Measurements from ENCODE around the gene CACNA2D3.

Gene CACNA2D3

DNA sequence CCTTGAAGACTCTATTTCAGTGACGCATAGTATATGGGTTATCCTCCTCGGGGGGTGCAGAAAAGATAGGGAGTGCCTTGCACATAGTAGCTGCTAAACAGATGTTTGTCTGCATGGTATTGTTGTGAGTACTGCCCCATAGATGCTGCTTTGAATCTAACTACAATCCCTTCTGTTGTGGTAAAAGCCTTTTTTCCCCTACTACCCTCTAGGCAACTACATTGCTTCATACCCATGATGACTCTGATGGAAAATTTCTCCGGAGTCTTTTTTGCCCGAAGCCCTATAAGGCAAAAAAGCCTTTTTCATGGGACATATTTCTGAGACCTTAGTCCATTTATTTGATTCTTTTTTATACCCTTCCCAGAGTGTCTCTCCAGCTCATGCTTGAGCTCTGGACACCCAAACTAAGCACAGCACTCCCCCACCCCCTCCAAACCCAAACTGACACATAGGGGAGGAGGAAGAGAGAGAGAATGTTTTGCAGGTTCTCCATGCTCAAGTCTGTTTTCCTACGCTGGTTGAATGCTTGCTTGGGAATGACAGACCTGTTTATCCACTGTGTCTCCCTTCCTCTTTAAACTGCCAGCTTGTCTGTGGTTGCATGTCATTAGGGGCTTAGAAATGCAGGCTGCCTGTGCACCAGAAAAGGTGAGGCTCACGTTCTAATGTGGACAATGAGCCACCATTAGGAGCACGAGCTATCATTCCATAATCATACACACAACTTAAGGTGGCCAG is 752.6 kb downstream of the CACNA2D3 start:
- TF ChIP-seq ZNF384 (IDR thresholded peaks at IDR 0.05) (no peak), SUZ12 (IDR thresholded peaks at IDR 0.05) (no peak), HDGF (IDR thresholded peaks at IDR 0.05; ENCODE audit: borderline replicate concordance) (no peak), TARDBP (IDR thresholded peaks at IDR 0.05) (no peak), BHLHE40 (IDR thresholded peaks at IDR 0.05; ENCODE audit: borderline replicate concordance) (no peak), FOXM1 (IDR thresholded peaks at IDR 0.05; ENCODE audit: borderline replicate concordance) (no peak), FOXA1 (IDR thresholded peaks at IDR 0.05) (no peak), CTBP1 (IDR thresholded peaks at IDR 0.05; ENCODE audit: borderline replicate concordance) (no peak), ARNT (IDR thresholded peaks at IDR 0.05) (no peak), LEF1 (IDR thresholded peaks at IDR 0.05; ENCODE audit: borderline replicate concordance) (no peak)
- TF ChIP-seq, protein P1, sequence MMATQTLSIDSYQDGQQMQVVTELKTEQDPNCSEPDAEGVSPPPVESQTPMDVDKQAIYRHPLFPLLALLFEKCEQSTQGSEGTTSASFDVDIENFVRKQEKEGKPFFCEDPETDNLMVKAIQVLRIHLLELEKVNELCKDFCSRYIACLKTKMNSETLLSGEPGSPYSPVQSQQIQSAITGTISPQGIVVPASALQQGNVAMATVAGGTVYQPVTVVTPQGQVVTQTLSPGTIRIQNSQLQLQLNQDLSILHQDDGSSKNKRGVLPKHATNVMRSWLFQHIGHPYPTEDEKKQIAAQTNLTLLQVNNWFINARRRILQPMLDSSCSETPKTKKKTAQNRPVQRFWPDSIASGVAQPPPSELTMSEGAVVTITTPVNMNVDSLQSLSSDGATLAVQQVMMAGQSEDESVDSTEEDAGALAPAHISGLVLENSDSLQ (IDR thresholded peaks at IDR 0.05): no peak
- DNase-seq (ENCODE audit: extremely low spot score): no peak
- ChIA-PET CTCF (no interaction called here), POLR2A (no interaction called here)

DNA sequence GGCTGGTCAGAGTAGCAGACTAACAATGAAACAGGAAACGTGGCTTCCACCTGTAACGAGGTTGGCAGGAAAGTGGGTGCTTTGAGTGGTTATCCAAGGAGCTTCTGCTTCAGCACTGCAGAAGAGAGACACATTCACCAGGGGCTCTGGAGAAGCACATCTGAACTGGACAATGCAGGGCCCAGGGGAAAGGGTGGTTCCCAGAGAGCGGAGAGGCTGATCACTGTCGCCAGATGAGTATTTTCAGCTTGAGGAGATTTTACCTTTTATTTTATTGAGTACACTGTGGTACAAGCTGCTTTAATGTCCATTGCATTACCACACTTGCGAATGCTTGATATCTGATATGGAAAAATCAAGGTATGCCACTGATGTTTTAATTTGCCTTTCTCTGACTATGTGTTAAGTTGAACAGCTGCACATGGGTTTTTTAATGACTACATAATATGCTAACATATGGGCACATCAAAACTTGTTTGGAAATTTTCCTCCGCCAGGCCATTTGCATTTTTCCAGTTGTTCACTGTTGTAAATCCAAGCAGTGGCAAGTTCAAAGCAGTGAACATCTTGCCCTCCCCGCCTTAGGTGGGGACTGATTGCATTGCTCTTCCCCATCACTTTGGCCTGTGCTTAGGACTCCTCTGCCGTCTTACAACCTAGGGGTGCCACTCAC is 753.4 kb downstream of the CACNA2D3 start:
- TF ChIP-seq CTBP1 (IDR thresholded peaks at IDR 0.05; ENCODE audit: borderline replicate concordance) (no peak), HDGF (IDR thresholded peaks at IDR 0.05; ENCODE audit: borderline replicate concordance) (no peak), ZNF384 (IDR thresholded peaks at IDR 0.05) (no peak), BHLHE40 (IDR thresholded peaks at IDR 0.05; ENCODE audit: borderline replicate concordance) (no peak)
- TF ChIP-seq, protein P1 (IDR thresholded peaks at IDR 0.05): no peak
- ChIA-PET POLR2A (no interaction called here), CTCF (no interaction called here)
- no peak for DNase-seq (ENCODE audit: extremely low spot score)

DNA sequence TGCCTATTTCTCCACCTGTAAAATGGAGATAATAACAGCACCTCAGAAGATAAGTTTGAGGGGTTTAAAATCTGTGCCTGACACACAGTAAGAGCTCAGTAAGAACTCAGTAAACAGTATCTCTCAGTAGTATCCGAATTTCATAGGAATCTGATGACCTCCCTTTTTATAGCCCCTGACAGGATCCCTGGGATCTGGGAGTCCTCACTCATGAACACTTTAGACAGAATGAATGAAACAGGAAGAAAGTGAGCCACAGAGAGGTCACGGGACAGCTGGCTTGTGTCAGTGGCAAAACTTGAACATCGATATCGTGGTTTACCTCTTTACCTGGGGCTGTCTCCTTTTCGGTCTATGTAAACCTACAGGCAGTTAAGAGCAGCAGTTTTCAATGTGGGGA is 754.3 kb downstream of the CACNA2D3 start:
- CTCF ChIA-PET: interaction anchor here (0.5 to 0.8 kb wide), 2 partner anchors 84 to 745 kb away, joined by 3 read pairs; no protein-coding TSS in a partner anchor
- no peak for TF ChIP-seq LEF1 (IDR thresholded peaks at IDR 0.05; ENCODE audit: borderline replicate concordance)
- no peak for TF ChIP-seq ELF4 (IDR thresholded peaks at IDR 0.05)
- TF ChIP-seq FOXM1 (IDR thresholded peaks at IDR 0.05; ENCODE audit: borderline replicate concordance): no peak
- no peak for TF ChIP-seq SP1 (IDR thresholded peaks at IDR 0.05)
- no peak for TF ChIP-seq TARDBP (IDR thresholded peaks at IDR 0.05)
- TF ChIP-seq HDGF (IDR thresholded peaks at IDR 0.05; ENCODE audit: borderline replicate concordance): no peak
- no peak for TF ChIP-seq ZNF384 (IDR thresholded peaks at IDR 0.05)
- TF ChIP-seq NFRKB (IDR thresholded peaks at IDR 0.05): no peak
- TF ChIP-seq ARNT (IDR thresholded peaks at IDR 0.05): no peak
- no peak for TF ChIP-seq L3MBTL2 (conservative IDR thresholded peaks at IDR 0.05)
- no peak for TF ChIP-seq CTBP1 (IDR thresholded peaks at IDR 0.05; ENCODE audit: borderline replicate concordance)
- no peak for DNase-seq (ENCODE audit: extremely low spot score)
- POLR2A ChIA-PET: no interaction called here

DNA sequence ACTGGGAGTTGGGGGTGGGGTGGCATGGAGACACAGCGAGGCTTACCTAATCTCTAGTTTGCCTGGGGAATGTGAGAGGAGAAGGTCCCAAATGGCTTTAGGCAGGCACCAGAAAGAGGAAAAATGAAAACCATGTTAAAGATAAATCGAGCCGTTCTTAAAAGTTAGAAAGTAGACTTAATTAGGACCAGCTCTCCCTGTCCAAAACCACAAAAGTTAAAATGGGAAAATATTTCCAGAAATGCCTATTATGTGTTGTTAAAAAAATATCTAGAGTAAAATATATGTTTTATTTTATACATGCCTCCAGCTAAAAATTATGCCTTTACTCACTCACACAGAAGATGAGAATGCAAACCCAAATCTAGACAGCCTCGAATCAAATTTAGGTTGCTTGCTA is 755.4 kb downstream of the CACNA2D3 start:
- ChIA-PET CTCF (interaction anchor here (0.8 kb wide), 1 partner anchor 744 kb away, joined by 3 read pairs; no protein-coding TSS in a partner anchor), POLR2A (interaction anchor here (1.0 kb wide), 1 partner anchor 123 kb away, joined by 3 read pairs; no protein-coding TSS in a partner anchor)
- no peak for DNase-seq (ENCODE audit: extremely low spot score)
- TF ChIP-seq FOXM1 (IDR thresholded peaks at IDR 0.05; ENCODE audit: borderline replicate concordance) (no peak), ZNF384 (IDR thresholded peaks at IDR 0.05) (no peak), CTBP1 (IDR thresholded peaks at IDR 0.05; ENCODE audit: borderline replicate concordance) (no peak), ARNT (IDR thresholded peaks at IDR 0.05) (no peak), SP1 (IDR thresholded peaks at IDR 0.05) (no peak), HDGF (IDR thresholded peaks at IDR 0.05; ENCODE audit: borderline replicate concordance) (no peak), FOXA1 (IDR thresholded peaks at IDR 0.05) (no peak), ELF4 (IDR thresholded peaks at IDR 0.05) (no peak), TARDBP (IDR thresholded peaks at IDR 0.05) (no peak), L3MBTL2 (conservative IDR thresholded peaks at IDR 0.05) (no peak), SUZ12 (IDR thresholded peaks at IDR 0.05) (no peak), BHLHE40 (IDR thresholded peaks at IDR 0.05; ENCODE audit: borderline replicate concordance) (no peak), LEF1 (IDR thresholded peaks at IDR 0.05; ENCODE audit: borderline replicate concordance) (no peak), NFRKB (IDR thresholded peaks at IDR 0.05) (no peak), FOXK2 (IDR thresholded peaks at IDR 0.05) (no peak)
- TF ChIP-seq, protein P1 (IDR thresholded peaks at IDR 0.05): no peak

DNA sequence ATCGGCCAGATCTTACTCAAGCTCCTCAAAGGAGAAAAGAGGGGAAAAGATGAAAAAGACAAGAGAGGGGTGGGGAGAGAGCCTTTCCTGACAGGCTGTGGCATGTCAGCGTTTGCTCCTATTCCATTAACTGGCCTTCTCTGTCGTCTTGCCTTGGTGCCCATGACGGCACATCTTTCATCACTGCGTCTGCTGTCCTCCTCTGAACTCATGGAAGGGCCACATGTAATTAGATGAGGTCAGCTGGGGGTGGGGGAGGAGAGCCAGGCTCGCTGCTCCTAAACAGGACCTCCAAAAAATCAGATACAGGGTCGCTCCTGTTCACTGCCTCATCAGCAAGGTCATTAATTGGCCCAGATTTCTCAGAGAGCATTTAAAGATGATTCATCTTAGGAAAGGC is 755.8 kb downstream of the CACNA2D3 start:
- POLR2A ChIA-PET: interaction anchor here (1.0 kb wide), 1 partner anchor 123 kb away, joined by 3 read pairs; no protein-coding TSS in a partner anchor
- CTCF ChIA-PET: no interaction called here
- TF ChIP-seq BHLHE40 (IDR thresholded peaks at IDR 0.05; ENCODE audit: borderline replicate concordance) (no peak), FOXK2 (IDR thresholded peaks at IDR 0.05) (no peak), SUZ12 (IDR thresholded peaks at IDR 0.05) (no peak), SP1 (IDR thresholded peaks at IDR 0.05) (no peak)
- no peak for DNase-seq (ENCODE audit: extremely low spot score)

Measured in HEK293T (cell line).